CD14-positive monocyte (primary cell): Measurements from ENCODE around the gene DQX1. TPM values are rescaled to one million over a fixed set of nuclear protein-coding genes. Genes with fewer than 3 reads are reported as not detected.

Experiments
- DNase-seq, 3 donors: peaks; one replicate each; pipeline ENCODE4 v3.0.0-alpha.2; 2011 to 2022
- H2AFZ ChIP-seq: 2 replicates; pipeline ENCODE4 v1.6.0; 2012; ENCODE audit warnings: mild to moderate bottlenecking, low read depth, low read length, inconsistent platforms; ENCODE audit not compliant: insufficient read depth, poor library complexity, severe bottlenecking
- H3K27ac ChIP-seq, 2 donors: 1 replicate in 1 of 2; 2 replicates in 1 of 2; pipeline ENCODE4 v1.5.1; 2012 to 2013; ENCODE audit warnings: low read length in 2 of 2, control low read depth in 1 of 2, inconsistent platforms in 1 of 2, low read depth in 1 of 2, mild to moderate bottlenecking in 1 of 2
- H3K27me3 ChIP-seq, 2 donors: one replicate each; pipeline versions ENCODE4 v1.6.0 to v1.6.1; 2011 to 2013; ENCODE audit warnings: low read length in 2 of 2; ENCODE audit not compliant: control insufficient read depth in 2 of 2, insufficient read depth in 2 of 2
- H3K36me3 ChIP-seq, 2 donors: replicated peaks in 1 of 2; 1 replicate in 1 of 2; 2 replicates in 1 of 2; pipeline versions ENCODE4 v1.5.1 to v1.6.1; 2012 to 2013; ENCODE audit warnings: low read length in 2 of 2, control low read depth in 1 of 2, inconsistent platforms in 1 of 2, mild to moderate bottlenecking in 1 of 2; ENCODE audit not compliant: insufficient read depth in 2 of 2, control insufficient read depth in 1 of 2
- H3K4me1 ChIP-seq, 2 donors: 1 replicate in 1 of 2; 2 replicates in 1 of 2; pipeline versions ENCODE4 v1.5.1 to v1.6.1; 2012 to 2013; ENCODE audit warnings: low read length in 2 of 2, control low read depth in 1 of 2, inconsistent platforms in 1 of 2, mild to moderate bottlenecking in 1 of 2, moderate library complexity in 1 of 2; ENCODE audit not compliant: insufficient read depth in 2 of 2, control insufficient read depth in 1 of 2
- H3K4me2 ChIP-seq: replicated peaks from 2 replicates; pipeline ENCODE3; 2012; ENCODE audit warnings: low read length, moderate library complexity, mild to moderate bottlenecking; ENCODE audit not compliant: poor library complexity, severe bottlenecking; ENCODE audit errors: extremely low read depth
- H3K4me3 ChIP-seq, 3 experiments: fragments of 200-600 bp in 1 of 3; sonication (generic) in 1 of 3; replicated peaks in 1 of 3; 1 replicate in 2 of 3; 2 replicates in 1 of 3; pipeline ENCODE4 v1.5.1; 2011 to 2013; ENCODE audit warnings: low read length in 3 of 3, mild to moderate bottlenecking in 3 of 3, control low read depth in 2 of 3, low read depth in 2 of 3, inconsistent platforms in 1 of 3, moderate library complexity in 1 of 3
- H3K79me2 ChIP-seq: 2 replicates; pipeline ENCODE4 v1.6.0; 2012; ENCODE audit warnings: mild to moderate bottlenecking, control low read depth, inconsistent platforms, low read length, moderate library complexity; ENCODE audit not compliant: insufficient read depth
- H3K9ac ChIP-seq: 2 replicates; pipeline ENCODE4 v1.6.0; 2017; ENCODE audit warnings: low read length, mild to moderate bottlenecking; ENCODE audit not compliant: insufficient read depth, poor library complexity, severe bottlenecking
- H3K9me3 ChIP-seq, 2 donors: replicated peaks in 1 of 2; 1 replicate in 1 of 2; 2 replicates in 1 of 2; pipeline versions ENCODE4 v1.5.1 to v1.6.1; 2012 to 2013; ENCODE audit warnings: low read length in 2 of 2, control low read depth in 1 of 2; ENCODE audit not compliant: control insufficient read depth in 1 of 2, insufficient read depth in 1 of 2
- H4K20me1 ChIP-seq: 2 replicates; pipeline ENCODE4 v1.6.0; 2012; ENCODE audit warnings: mild to moderate bottlenecking, low read length, control low read depth, moderate library complexity; ENCODE audit not compliant: insufficient read depth
- H3K27ac Mint-ChIP-seq, 7 donors: one replicate each; pipeline ENCODE4 v1.8.0; 2020; ENCODE audit warnings: mild to moderate bottlenecking in 7 of 7, mixed read lengths in 7 of 7, moderate library complexity in 6 of 7, inconsistent platforms in 2 of 7
- H3K27me3 Mint-ChIP-seq, 3 donors: one replicate each; pipeline ENCODE4 v1.8.0; 2021 to 2022; ENCODE audit warnings: low read depth in 3 of 3, mild to moderate bottlenecking in 3 of 3, mixed read lengths in 3 of 3, moderate library complexity in 3 of 3, inconsistent platforms in 1 of 3
- H3K36me3 Mint-ChIP-seq, 2 donors: one replicate each; pipeline ENCODE4 v1.8.0; 2020; ENCODE audit warnings: mixed read lengths in 2 of 2, inconsistent platforms in 1 of 2, mild to moderate bottlenecking in 1 of 2
- H3K4me1 Mint-ChIP-seq: one replicate; pipeline ENCODE4 v1.8.0; 2020; ENCODE audit warnings: mild to moderate bottlenecking, mixed read lengths
- H3K4me3 Mint-ChIP-seq, 2 donors: one replicate each; pipeline ENCODE4 v1.8.0; 2020; ENCODE audit warnings: mild to moderate bottlenecking in 2 of 2, mixed read lengths in 2 of 2, moderate library complexity in 1 of 2
- H3K9me3 Mint-ChIP-seq, 7 donors: one replicate each; pipeline ENCODE4 v1.8.0; 2020 to 2022; ENCODE audit warnings: mixed read lengths in 7 of 7, mild to moderate bottlenecking in 6 of 7, moderate library complexity in 6 of 7, inconsistent platforms in 2 of 7
- CTCF ChIP-seq: fragments of 200-600 bp; IDR thresholded peaks from one replicate; pipeline ENCODE4 v1.8.0; 2022; ENCODE audit warnings: antibody characterized with exemption, mild to moderate bottlenecking
- WGBS: methylation state at CpG from one replicate; pipeline ENCODE4 v1.1.5; 2013; ENCODE audit warnings: missing lambda C conversion rate; ENCODE audit not compliant: insufficient coverage; 5-methylcytosine and 5-hydroxymethylcytosine counted together
- intact Hi-C, 2 donors: fragments of 100-400 bp; cut with micrococcal nuclease; formaldehyde crosslinking; loops; one replicate each; pipeline versions ENCODE4 v1.15.0 to v1.15.1; 2023
- polyA plus RNA-seq, 3 donors: library from polyadenylated mRNA; depleted of rRNA in 1 of 3; unstranded in 2 of 3; stranded (reverse) in 1 of 3; fragments of 300-500 nt in 2 of 3; fragments of >200 nt in 1 of 3; fragmentation: Illumina TruSeq in 2 of 3; gene quantifications; 1 replicate in 2 of 3; 2 replicates in 1 of 3; pipeline ENCODE4 v1.2.3, GENCODE V29; 2012 to 2021

Gene DQX1
- polyA plus RNA-seq, 3 donors = 0.36 TPM; not detected in 2

- TF ChIP-seq CTCF = no peak
- Mint-ChIP-seq H3K27ac (peak overlapping the region in 5 of 7 donors; percentile 40 to 98 (median 81)), H3K4me1 (peaks cover 46% of the 10 kb centered on the region), H3K9me3 (no peaks in the 10 kb centered on the region), H3K27me3 (peaks cover 0 to 4% (median 2%) of the 10 kb centered on the region in 3 donors), H3K4me3 (peak overlapping the region in 1 of 2 donors; percentile 98), H3K36me3 (peaks cover 15 to 23% of the 10 kb centered on the region in 2 donors)
- H3K4me2 ChIP-seq = no peak overlapping the region
- peak overlapping the region in 1 of 3 experiments; percentile 99 for H3K4me3 ChIP-seq
- no peaks in the 10 kb centered on the region for H3K27me3 ChIP-seq
- intact Hi-C loops = no loop called here
- H3K9ac ChIP-seq = no peak overlapping the region
- peak overlapping the region in 1 of 2 donors; percentile 94 for H3K27ac ChIP-seq
- H2AFZ ChIP-seq = no peak overlapping the region
- peaks cover 20 to 28% of the 10 kb centered on the region in 2 donors for H3K36me3 ChIP-seq
- H4K20me1 ChIP-seq = peaks cover 23% of the 10 kb centered on the region
- peaks cover 27 to 48% of the 10 kb centered on the region in 2 donors for H3K4me1 ChIP-seq
- no peak for DNase-seq
- H3K79me2 ChIP-seq = peaks cover 53% of the 10 kb centered on the region
- 94% methylated on average over 3 of the region's 6 CpGs for WGBS
- no peaks in the 10 kb centered on the region for H3K9me3 ChIP-seq
Measured at GRCh38 chr2:74556831-74557370, 30.9 kb upstream of the DQX1 start.

- Histone ChIP-seq H3K4me3 (peak overlapping the region; percentile 94 to 99 (median 98)), H3K79me2 (peaks cover 53% of the 10 kb centered on the region), H3K27ac (peak overlapping the region; percentile 82 to 94), H3K27me3 (no peaks in the 10 kb centered on the region), H4K20me1 (peaks cover 23% of the 10 kb centered on the region), H3K4me1 (peaks cover 23 to 43% of the 10 kb centered on the region in 2 donors), H2AFZ (peak overlapping the region; percentile 90), H3K4me2 (peak overlapping the region; percentile 97), H3K9me3 (no peaks in the 10 kb centered on the region), H3K9ac (peak overlapping the region; percentile 88), H3K36me3 (peaks cover 20 to 28% of the 10 kb centered on the region in 2 donors)
- Mint-ChIP-seq H3K36me3 (peaks cover 23 to 30% of the 10 kb centered on the region in 2 donors), H3K27me3 (peaks cover 0 to 4% (median 2%) of the 10 kb centered on the region in 3 donors), H3K27ac (peak overlapping the region; percentile 91 to 98 (median 96)), H3K9me3 (no peaks in the 10 kb centered on the region), H3K4me1 (peaks cover 43% of the 10 kb centered on the region), H3K4me3 (peak overlapping the region; percentile 98 to 99)
- WGBS = 17% methylated on average over 9 of the region's 14 CpGs
- DNase-seq = peak in 1 of 3 donors; percentile 31
- intact Hi-C loops = no loop called here
- TF ChIP-seq CTCF = no peak
Measured at GRCh38 chr2:74556159-74556558, 30.1 kb upstream of the DQX1 start.
